HG03066 (cell line): ENCODE results near the gene OR1L6.

ENCODE experiments used
- ATAC-seq: cut with Tn5 transposase; IDR thresholded peaks from one replicate; pipeline ENCODE4 v1.9.1; 2021; ENCODE audit warnings: low read depth; ENCODE audit not compliant: unreplicated experiment

OR1L6 gene, protein sequence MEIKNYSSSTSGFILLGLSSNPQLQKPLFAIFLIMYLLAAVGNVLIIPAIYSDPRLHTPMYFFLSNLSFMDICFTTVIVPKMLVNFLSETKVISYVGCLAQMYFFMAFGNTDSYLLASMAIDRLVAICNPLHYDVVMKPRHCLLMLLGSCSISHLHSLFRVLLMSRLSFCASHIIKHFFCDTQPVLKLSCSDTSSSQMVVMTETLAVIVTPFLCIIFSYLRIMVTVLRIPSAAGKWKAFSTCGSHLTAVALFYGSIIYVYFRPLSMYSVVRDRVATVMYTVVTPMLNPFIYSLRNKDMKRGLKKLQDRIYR

DNA sequence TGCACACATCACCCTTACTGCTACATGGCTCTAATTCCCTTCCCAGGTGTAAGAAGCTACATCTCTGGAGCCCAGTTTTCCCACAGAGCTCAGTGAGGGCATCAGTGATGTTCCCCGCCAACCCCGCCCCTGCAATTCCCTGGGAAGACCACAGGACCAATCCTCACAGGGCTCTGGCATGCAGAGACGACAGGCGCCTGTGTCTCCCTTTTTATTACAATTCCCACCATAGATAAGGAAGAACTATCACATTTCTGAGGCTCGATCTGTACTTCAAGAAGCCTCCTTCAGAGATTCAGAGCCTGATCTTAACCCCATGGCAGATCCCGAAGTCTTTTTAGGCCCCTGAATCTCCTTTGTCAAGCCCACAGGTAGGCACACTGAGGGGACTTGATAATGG lies at the start of gene OR1L6:
Gene OR1L6 (plus strand): TSS at position 301 of the 400 bp plus-strand sequence. CDS start 7,545 bp downstream, outside the sequence.
- no peak for ATAC-seq

DNA sequence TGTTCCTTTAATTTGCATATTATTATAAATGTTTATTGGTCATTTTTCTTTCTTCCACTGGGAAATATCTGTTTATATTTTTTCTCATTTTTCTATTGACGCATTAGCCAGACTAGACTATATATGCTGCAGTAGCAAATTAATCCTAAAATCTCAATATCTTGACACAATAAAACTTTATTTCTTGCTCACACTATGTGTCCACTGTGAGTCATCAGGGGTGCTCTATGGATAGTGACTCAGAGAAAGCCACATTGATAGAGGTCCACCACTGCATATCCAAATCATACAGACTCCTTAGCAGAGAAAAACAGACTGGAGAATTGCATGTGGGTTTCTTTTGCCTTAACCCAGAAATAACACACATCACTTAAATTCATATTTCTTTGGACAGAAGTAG lies 46.4 kb upstream of the OR1L6 start:
- ATAC-seq, result no peak

DNA sequence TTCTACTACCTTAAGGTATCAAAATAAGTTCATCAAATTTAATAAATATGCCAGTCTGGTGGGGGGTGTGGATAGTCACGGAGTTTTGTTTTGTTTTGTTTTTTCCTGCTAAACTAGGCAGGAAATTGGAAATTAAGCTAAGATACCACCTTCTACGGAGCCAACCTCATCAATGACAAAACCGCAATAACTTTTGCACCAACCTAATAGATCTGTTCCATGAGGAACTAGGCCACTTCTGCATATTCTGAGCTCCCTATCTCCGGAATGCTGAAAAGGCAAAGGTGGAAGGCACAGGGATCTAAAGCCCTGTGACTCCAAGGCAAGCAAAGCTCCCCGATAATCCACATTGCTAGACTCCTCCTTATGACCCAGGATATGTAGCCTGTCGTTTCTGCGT lies 24.1 kb upstream of the OR1L6 start:
- no peak for ATAC-seq

DNA sequence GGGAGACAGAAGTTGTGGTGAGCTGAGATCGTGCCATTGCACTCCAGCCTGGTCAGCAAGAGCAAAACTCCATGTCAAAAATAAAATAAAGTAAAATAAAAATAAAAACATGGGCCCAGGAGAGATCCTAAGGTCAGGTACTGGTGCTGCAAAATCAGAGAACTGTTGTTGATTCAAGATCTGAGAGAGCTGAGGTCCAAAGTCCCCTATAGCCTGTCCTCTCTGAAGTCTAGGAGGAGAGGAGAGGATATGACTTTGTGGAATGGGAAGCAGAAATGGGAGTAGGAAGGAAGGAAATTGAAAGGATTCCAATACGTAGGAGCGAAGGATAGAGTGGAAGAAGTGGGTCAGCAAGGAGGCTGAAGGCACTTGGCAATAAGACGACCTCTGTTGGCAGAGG lies 22.9 kb upstream of the OR1L6 start:
- ATAC-seq, result no peak

DNA sequence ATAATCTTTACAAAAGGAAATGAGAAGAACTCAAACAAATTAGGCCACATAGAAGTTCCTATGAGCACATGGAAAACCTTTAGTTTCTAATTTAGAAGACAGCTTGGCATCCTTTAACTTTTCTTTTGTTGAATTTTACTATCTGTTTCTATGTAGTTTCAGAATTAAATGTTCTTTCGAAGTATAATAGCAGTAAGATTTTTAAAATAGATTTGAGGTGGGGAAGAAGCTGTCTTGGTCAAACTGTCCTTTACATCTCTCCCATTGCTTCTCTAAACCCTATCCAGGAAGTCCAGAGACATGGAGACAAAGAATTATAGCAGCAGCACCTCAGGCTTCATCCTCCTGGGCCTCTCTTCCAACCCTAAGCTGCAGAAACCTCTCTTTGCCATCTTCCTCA lies 18.4 kb upstream of the OR1L6 start, which contains the start of gene OR1L4:
Gene OR1L4 (plus strand): TSS at position 301 of the 400 bp plus-strand sequence. CDS start 0 bp downstream, at position 301.
- no peak for ATAC-seq

DNA sequence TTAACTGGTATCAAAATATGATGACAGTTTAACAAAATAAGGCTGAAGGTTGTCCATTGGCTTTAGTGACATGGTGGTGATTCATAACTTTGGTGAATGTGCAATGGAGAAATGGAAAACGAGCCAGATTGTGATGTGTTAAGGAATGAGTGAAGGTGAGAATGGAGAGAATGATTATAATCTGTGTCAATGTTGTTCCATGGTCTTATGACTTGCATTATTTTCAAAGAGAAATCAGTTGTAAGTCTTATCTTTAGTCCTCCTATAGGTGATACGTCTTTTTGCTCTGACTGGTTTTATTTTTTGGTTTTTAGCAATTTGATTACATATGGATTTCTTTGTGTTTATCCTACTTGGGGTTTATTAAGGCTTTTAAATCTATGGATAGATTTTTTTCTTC lies 12.7 kb downstream of the OR1L6 start:
- ATAC-seq, result no peak

DNA sequence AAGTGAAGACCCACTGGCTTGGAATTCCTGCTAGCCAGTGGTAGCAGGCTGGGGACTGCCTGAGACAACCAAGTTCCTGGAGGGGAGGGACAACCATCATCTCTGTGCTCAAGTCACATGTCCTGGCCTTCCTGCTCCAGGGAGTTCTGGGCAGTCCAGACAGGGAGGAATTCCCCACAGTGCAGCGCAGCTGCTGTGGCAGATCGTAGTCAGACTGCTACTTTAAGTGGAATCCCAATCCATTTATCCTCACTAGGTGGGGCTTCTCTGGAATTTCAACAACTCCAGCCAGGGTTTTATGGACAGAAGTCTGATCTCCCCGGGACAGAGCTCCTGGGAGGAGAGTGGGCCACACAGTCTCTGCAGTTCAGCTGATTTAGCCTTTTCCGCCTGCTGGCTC lies 25.7 kb downstream of the OR1L6 start:
- ATAC-seq, result no peak

DNA sequence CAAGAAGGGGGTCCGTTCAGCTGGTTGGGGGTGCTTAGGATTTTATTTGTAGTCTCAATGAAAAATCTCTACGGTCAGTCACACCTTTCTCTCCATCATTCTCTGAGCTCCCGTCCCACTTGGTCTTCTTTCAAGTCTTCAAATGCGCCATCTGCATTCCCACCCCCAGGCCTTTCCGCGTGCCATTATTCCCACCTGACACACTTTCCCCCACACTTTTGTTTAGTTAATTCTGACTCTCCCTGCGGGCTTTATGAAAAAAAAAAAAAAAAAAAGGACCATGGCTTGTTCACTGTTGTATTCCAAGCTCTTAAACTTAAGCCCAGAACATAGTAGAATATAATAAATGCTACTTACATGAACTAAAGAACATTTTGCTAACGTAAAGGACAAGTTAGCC lies 34.9 kb downstream of the OR1L6 start:
- ATAC-seq, result no peak

DNA sequence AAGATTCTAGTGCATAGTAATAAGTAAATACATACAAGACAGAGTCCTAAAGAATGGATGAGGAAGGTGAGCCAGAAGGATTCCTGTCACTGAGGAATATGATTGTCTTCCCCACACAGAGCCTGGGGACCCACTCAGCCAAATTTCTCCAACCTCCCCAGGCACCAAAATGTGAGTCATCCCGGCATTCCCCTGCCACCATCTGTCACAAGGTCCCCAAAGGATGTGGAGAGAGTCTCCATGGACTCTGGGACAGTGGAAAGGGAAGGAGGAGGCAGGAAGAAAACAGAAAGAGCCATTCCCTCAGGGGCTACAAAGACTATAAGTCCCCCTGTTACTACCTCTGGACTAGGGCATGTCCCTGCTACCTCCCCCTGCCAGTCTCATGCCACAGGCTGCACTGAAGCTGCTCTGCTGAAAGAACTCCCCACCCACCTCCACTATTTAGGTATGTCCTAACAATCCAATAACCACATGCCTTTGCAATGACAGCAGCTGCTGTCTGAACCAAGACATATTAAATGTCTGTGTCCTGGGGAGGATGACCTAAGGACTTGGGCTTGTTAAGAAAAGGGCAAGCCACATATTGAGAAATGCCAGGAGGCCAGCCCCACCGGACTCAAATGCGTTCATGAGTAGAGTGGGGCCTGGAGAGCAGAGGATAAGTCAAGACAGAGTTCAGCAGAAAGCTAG lies 36.0 kb downstream of the OR1L6 start:
- no peak for ATAC-seq

DNA sequence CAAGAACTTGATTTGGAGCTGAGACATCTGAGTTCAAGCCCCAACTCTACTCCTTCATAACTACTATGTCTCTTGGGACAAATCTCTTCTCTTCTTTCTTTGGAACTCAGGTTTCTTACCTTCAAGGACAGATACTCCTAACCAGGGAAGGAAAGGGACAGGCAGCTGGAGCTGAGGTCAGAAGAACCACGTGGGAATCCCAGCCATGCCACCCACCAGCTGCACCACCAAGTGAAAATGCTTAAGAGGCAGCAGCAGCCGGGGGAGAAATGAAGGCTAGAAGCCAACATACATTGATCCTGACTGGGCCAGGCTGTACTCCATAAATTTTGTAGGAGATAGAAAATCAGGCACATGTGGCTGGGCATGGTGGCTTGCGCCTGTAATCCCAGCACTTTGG lies 37.1 kb downstream of the OR1L6 start:
- ATAC-seq, result no peak

DNA sequence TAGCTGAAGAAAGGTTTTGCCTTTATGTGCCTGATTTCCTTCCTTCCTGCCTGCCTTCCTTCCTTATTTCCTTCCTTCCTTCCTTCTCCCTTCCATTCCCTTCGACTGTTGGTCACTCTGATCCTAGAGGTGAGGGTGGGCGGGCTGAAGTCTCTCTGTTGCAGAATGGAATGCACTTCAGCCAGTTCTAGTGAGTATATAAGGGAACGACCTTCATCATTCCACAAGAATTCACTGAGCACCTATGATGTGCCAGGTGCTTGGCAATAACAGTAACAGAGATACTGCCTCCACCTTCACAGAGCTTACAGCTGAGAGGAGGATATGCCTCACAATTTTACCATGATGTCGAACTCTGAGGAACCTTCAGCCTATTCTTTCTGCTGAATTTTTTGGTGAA lies 37.9 kb downstream of the OR1L6 start:
- ATAC-seq, result no peak

DNA sequence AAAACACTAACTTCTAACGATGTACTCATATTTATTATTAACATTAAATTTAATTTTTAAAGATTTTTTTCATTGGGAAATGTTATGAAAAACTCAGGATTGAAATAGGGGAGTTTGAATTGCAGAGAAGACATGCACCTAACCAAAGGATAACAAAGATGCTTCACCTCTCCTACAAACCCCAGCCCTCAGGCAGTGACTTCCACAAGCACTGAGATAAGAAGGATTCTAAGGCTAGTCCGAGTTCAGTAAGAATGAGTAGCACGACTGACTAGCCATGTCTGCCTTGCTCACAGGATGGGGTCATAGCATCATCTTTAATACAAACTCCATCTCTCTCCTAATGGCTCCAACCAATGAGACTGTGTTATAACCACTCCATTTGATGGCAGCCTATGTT lies 39.6 kb downstream of the OR1L6 start:
- no peak for ATAC-seq

DNA sequence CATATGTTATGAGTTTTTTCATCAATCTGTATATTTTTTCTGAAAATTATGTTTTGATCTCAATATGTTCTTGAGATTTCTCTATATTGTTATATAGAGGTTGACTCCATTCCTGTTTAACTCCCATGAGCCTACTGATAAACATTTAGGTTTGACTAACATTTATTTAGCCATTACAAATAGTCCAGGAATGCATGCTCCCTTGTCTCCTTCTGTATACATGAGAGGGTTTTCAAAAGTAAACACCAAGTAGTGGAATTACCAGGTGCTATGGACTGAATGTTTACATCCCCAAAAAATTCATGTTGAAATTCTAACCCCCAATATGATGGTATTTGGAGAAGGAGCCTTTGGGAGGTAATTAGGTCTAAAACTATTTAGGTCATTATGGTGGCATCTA lies 43.2 kb downstream of the OR1L6 start:
- ATAC-seq, result no peak

DNA sequence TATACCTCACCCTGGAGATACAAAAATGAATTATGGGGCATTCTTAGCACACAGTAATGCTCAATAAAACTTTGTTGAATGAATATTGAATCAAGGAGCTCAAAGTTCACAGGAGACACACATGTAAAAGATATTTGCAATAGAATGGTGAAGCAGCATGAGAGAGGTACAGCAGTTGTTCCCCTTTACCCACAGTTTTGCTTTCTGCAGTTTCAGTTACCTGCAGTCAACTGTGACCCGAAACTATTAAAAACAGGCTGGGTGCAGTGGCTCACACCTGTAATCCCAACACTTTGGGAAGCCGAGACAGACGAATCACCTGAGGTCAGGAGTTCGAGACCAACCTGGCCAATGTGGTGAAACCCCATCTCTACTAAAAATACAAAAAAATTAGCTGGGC lies 44.2 kb downstream of the OR1L6 start:
- ATAC-seq, result no peak

DNA sequence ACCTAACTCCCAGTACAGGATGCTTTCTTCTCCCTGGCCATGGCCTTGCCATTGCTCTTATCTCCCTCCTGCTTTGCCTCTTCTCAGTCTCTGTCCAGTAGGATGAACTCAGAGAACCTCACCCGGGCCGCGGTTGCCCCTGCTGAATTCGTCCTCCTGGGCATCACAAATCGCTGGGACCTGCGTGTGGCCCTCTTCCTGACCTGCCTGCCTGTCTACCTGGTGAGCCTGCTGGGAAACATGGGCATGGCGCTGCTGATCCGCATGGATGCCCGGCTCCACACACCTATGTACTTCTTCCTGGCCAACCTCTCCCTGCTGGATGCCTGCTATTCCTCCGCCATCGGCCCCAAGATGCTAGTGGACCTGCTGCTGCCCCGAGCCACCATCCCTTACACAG lies 46.7 kb downstream of the OR1L6 start, which contains the start of gene OR5C1:
Gene OR5C1 (plus strand): TSS at position 103 of the 400 bp plus-strand sequence. CDS start 0 bp downstream, at position 103.
- no peak for ATAC-seq

DNA sequence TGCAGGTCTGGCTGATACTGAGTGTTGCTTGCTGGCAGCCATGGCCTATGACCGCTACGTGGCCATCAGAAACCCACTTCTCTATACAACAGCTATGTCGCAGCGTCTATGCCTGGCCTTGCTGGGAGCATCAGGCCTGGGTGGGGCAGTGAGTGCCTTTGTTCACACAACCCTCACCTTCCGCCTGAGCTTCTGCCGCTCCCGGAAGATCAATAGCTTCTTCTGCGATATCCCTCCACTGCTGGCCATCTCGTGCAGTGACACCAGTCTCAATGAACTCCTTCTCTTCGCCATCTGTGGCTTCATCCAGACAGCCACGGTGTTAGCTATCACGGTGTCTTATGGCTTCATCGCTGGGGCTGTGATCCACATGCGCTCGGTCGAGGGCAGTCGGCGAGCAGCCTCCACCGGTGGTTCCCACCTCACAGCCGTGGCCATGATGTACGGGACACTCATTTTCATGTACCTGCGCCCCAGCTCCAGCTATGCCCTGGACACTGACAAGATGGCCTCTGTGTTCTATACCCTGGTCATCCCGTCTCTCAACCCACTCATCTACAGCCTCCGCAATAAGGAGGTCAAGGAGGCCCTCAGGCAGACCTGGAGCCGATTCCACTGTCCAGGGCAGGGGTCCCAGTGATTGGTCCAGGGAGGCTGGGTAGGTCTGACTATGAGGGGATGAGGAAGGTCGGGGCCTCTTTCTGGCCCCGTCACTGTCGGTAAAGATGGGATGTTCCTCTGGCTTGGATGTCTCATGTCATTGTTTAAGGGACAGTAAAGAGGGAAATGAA lies 47.3 kb downstream of the OR1L6 start:
- no peak for ATAC-seq

DNA sequence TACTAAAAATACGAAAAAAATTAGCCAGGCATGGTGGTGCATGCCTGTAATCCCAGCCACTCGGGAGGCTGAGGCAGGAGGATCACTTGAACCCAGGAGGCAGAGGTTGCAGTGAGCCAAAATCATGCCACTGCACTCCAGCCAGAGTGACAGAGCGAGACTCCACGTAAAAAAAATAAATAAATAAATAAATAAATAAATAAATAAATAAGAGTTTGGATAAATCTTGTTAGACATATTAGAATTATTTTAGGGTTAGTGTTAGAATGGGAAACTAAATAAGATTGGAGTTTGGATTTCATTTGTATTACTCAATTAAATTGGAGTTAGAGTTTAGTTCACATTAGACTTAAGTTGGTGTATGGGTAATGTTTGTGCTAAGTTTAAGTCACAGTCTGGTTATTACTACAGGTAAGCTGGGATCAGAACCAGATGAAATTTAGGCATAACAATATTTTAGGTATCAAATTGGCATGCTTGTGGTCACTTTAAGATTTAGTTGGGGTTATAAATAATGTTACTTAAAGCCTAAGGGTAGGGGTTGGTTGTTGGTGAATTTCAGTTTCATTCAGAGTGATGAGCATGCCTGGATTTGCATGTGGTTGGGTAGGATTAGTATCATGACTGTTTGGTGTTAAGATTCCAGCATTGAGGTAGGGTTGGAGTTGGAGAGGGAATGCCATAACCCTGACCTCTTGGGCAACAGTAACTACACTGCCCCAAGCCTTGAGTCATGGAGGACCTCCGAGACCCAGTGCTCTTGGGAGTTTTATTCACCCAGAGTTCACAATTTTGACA lies 50.0 kb downstream of the OR1L6 start:
- no peak for ATAC-seq

DNA sequence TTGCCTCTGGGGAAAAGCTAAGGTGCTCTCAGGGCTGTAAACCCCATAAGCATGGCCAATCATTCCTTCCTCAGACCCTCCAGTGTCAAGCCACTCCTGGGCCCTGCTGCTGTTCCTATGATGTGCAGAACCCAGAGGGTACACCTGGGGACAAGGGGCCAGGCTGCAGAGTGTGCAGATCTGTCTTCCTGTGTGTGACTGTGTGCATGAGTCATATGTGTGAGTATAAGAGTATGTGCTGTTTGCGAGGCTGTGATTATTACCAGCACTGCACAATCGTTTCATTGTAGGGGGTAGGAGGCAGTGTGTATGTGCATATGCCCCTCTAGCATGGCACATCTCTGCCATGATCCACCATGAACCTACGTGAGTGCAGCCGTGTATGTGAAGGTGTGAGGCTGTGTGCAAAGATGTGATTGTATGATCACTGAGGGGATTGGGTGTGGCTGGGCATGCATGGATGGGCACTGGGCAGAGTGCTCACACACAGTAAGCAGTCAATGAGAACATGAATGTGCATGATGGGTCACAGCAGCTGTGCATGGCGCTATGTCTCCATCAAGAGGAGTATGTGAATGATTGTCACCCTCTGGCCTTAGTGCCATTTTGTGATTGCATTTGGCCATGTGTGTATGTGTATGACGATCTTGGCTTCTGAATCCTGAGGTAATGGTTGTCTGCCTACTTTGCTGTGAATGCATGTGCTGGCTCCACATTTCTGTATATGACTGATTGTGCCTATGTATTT lies 55.4 kb downstream of the OR1L6 start:
- ATAC-seq, result no peak
